Type B pancreatic cell (in vitro differentiated cells): Measurements from ENCODE around the gene WFDC5. TPM values are rescaled to one million over a fixed set of nuclear protein-coding genes. Genes with fewer than 3 reads are reported as not detected.

ENCODE experiments used
- DNase-seq: peaks from one replicate; pipeline ENCODE4 v3.0.0; 2021; ENCODE audit warnings: mixed read lengths; ENCODE audit not compliant: unreplicated experiment; ENCODE audit errors: extremely low spot score
- H3K27ac Mint-ChIP-seq: 2 replicates; pipeline ENCODE4 v1.8.0; 2021; ENCODE audit warnings: mild to moderate bottlenecking, mixed read lengths
- H3K27me3 Mint-ChIP-seq: 2 replicates; pipeline ENCODE4 v1.8.0; 2021; ENCODE audit warnings: mixed read lengths
- H3K36me3 Mint-ChIP-seq: 2 replicates; pipeline ENCODE4 v1.8.0; 2021; ENCODE audit warnings: mixed read lengths
- H3K4me1 Mint-ChIP-seq: one replicate; pipeline ENCODE4 v1.8.0; 2021; ENCODE audit warnings: mixed read lengths; ENCODE audit not compliant: unreplicated experiment
- H3K4me3 Mint-ChIP-seq: 2 replicates; pipeline ENCODE4 v1.8.0; 2021; ENCODE audit warnings: mild to moderate bottlenecking, mixed read lengths
- H3K9me3 Mint-ChIP-seq: 2 replicates; pipeline ENCODE4 v1.8.0; 2021; ENCODE audit warnings: mixed read lengths
- CTCF ChIP-seq: fragments of 200-600 bp; sonication (generic); conservative IDR thresholded peaks from 2 replicates; pipeline ENCODE4 v1.5.0; 2021; ENCODE audit warnings: antibody characterized with exemption, mild to moderate bottlenecking
- total RNA-seq: library from RNA; stranded (reverse); gene quantifications from 2 replicates; pipeline ENCODE4 v1.2.1, GENCODE V29; 2021; ENCODE audit warnings: low replicate concordance

WFDC5 gene
- total RNA-seq, 1 donor from 2014 or later: 0.41 TPM

GRCh38 chr20:45112754-45113153, 2.2 kb downstream of the WFDC5 start:
- no peak for DNase-seq
- Mint-ChIP-seq H3K9me3 (no peaks in the 10 kb centered on the region), H3K27ac (no peak overlapping the region), H3K4me1 (no peaks in the 10 kb centered on the region), H3K36me3 (no peaks in the 10 kb centered on the region), H3K27me3 (peaks cover 22% of the 10 kb centered on the region), H3K4me3 (no peak overlapping the region)
- TF ChIP-seq CTCF: no peak

GRCh38 chr20:45111799-45112471, 3.0 kb downstream of the WFDC5 start:
- H3K27ac Mint-ChIP-seq: no peak overlapping the region
- no peaks in the 10 kb centered on the region for H3K36me3 Mint-ChIP-seq
- peaks cover 19% of the 10 kb centered on the region for H3K27me3 Mint-ChIP-seq
- H3K4me1 Mint-ChIP-seq: no peaks in the 10 kb centered on the region
- peak; percentile 71 for TF ChIP-seq CTCF
- DNase-seq: no peak
- no peaks in the 10 kb centered on the region for H3K9me3 Mint-ChIP-seq
- H3K4me3 Mint-ChIP-seq: no peak overlapping the region

GRCh38 chr20:45111285-45111684, 3.7 kb downstream of the WFDC5 start:
- Mint-ChIP-seq H3K27ac (no peak overlapping the region), H3K4me3 (no peak overlapping the region), H3K27me3 (peaks cover 24% of the 10 kb centered on the region), H3K36me3 (no peaks in the 10 kb centered on the region), H3K4me1 (no peaks in the 10 kb centered on the region), H3K9me3 (no peaks in the 10 kb centered on the region)
- DNase-seq: no peak
- no peak for TF ChIP-seq CTCF

- no peaks in the 10 kb centered on the region for H3K9me3 Mint-ChIP-seq
- no peak for TF ChIP-seq CTCF
- no peaks in the 10 kb centered on the region for H3K36me3 Mint-ChIP-seq
- no peak overlapping the region for H3K4me3 Mint-ChIP-seq
- no peak overlapping the region for H3K27ac Mint-ChIP-seq
- peaks cover 23% of the 10 kb centered on the region for H3K27me3 Mint-ChIP-seq
- DNase-seq: no peak
- no peaks in the 10 kb centered on the region for H3K4me1 Mint-ChIP-seq
Observed at GRCh38 chr20:45110301-45110700, 4.7 kb downstream of the WFDC5 start.

GRCh38 chr20:45109634-45110033, 5.3 kb downstream of the WFDC5 start:
- DNase-seq: no peak
- H3K4me3 Mint-ChIP-seq: no peak overlapping the region
- H3K9me3 Mint-ChIP-seq: no peaks in the 10 kb centered on the region
- H3K27ac Mint-ChIP-seq: no peak overlapping the region
- no peak for TF ChIP-seq CTCF
- H3K27me3 Mint-ChIP-seq: peaks cover 20% of the 10 kb centered on the region
- H3K4me1 Mint-ChIP-seq: no peaks in the 10 kb centered on the region
- H3K36me3 Mint-ChIP-seq: no peaks in the 10 kb centered on the region
